Neural crest cell (in vitro differentiated cells): ENCODE measurements around the gene LSP1. TPM values are rescaled to one million over a fixed set of nuclear protein-coding genes. Genes with fewer than 3 reads are reported as not detected.

Experiments
- DNase-seq: peaks from one replicate; pipeline ENCODE4 v3.0.0; 2021; ENCODE audit warnings: low read depth, mixed read lengths, low spot score
- H3K27ac Mint-ChIP-seq: one replicate; pipeline ENCODE4 v1.8.0; 2021; ENCODE audit warnings: mild to moderate bottlenecking, mixed read lengths; ENCODE audit not compliant: unreplicated experiment
- H3K27me3 Mint-ChIP-seq: 2 replicates; pipeline ENCODE4 v1.8.0; 2021; ENCODE audit warnings: low read depth, mild to moderate bottlenecking, mixed read lengths
- H3K36me3 Mint-ChIP-seq: 2 replicates; pipeline ENCODE4 v1.8.0; 2021; ENCODE audit warnings: low read depth, mild to moderate bottlenecking, mixed read lengths
- H3K4me1 Mint-ChIP-seq: 2 replicates; pipeline ENCODE4 v1.8.0; 2021; ENCODE audit warnings: mixed read lengths
- H3K4me3 Mint-ChIP-seq: one replicate; pipeline ENCODE4 v1.8.0; 2021; ENCODE audit warnings: mild to moderate bottlenecking, mixed read lengths
- H3K9me3 Mint-ChIP-seq: 2 replicates; pipeline ENCODE4 v1.8.0; 2021; ENCODE audit warnings: mixed read lengths
- CTCF ChIP-seq: fragments of 200-600 bp; sonication (generic); conservative IDR thresholded peaks from 2 replicates; pipeline ENCODE4 v1.5.0; 2021; ENCODE audit warnings: antibody characterized with exemption, mild to moderate bottlenecking
- total RNA-seq: library from RNA; stranded (reverse); gene quantifications from 2 replicates; pipeline ENCODE4 v1.2.1, GENCODE V29; 2021

LSP1 gene
- total RNA-seq, 1 donor from 2014 or later = not detected

- H3K27ac Mint-ChIP-seq = peak within 1 kb of the TSS; percentile 19
- DNase-seq = no peak
- H3K9me3 Mint-ChIP-seq = peaks cover 3% of the 10 kb centered on the region
- H3K4me3 Mint-ChIP-seq = no peak within 1 kb of the TSS
- no peaks in the 10 kb centered on the region for H3K27me3 Mint-ChIP-seq
- H3K36me3 Mint-ChIP-seq = no peaks in the 10 kb centered on the region
- no peaks in the 10 kb centered on the region for H3K4me1 Mint-ChIP-seq
- no peak for TF ChIP-seq CTCF
These were observed 66.7 kb downstream of the LSP1 start, which contains the start of gene TNNT3 for GRCh38 chr11:1919391-1920127. TSS of gene TNNT3 (plus strand) at chr11:1919703. CDS start at chr11:1922875, 3,172 bp downstream.

- Mint-ChIP-seq H3K4me3 (no peak overlapping the region), H3K36me3 (no peaks in the 10 kb centered on the region), H3K27me3 (no peaks in the 10 kb centered on the region), H3K27ac (no peak overlapping the region), H3K9me3 (no peaks in the 10 kb centered on the region), H3K4me1 (no peaks in the 10 kb centered on the region)
- no peak for TF ChIP-seq CTCF
- no peak for DNase-seq
These were observed 67.4 kb downstream of the LSP1 start for GRCh38 chr11:1920128-1920908.

GRCh38 chr11:1920909-1921573, 68.2 kb downstream of the LSP1 start:
- no peaks in the 10 kb centered on the region for H3K36me3 Mint-ChIP-seq
- H3K9me3 Mint-ChIP-seq = no peaks in the 10 kb centered on the region
- no peaks in the 10 kb centered on the region for H3K4me1 Mint-ChIP-seq
- H3K27ac Mint-ChIP-seq = no peak overlapping the region
- no peaks in the 10 kb centered on the region for H3K27me3 Mint-ChIP-seq
- no peak for DNase-seq
- no peak for TF ChIP-seq CTCF
- no peak overlapping the region for H3K4me3 Mint-ChIP-seq

GRCh38 chr11:1921574-1922141, 68.8 kb downstream of the LSP1 start:
- Mint-ChIP-seq H3K4me1 (peaks cover 2% of the 10 kb centered on the region), H3K4me3 (no peak overlapping the region), H3K27ac (no peak overlapping the region), H3K36me3 (no peaks in the 10 kb centered on the region), H3K27me3 (no peaks in the 10 kb centered on the region), H3K9me3 (no peaks in the 10 kb centered on the region)
- DNase-seq = no peak
- no peak for TF ChIP-seq CTCF

GRCh38 chr11:1922481-1923081, 69.7 kb downstream of the LSP1 start:
- H3K4me3 Mint-ChIP-seq = no peak overlapping the region
- no peak for TF ChIP-seq CTCF
- no peaks in the 10 kb centered on the region for H3K36me3 Mint-ChIP-seq
- H3K27me3 Mint-ChIP-seq = no peaks in the 10 kb centered on the region
- peaks cover 4% of the 10 kb centered on the region for H3K4me1 Mint-ChIP-seq
- no peak overlapping the region for H3K27ac Mint-ChIP-seq
- DNase-seq = no peak
- no peaks in the 10 kb centered on the region for H3K9me3 Mint-ChIP-seq
